K562 (cell line): ENCODE measurements around the gene GPX6.

Experiments used
- CBFA2T2 ChIP-seq: fragments of 450-650 bp; conservative IDR thresholded peaks from 2 replicates; pipeline ENCODE4 v1.6.1; 2017; ENCODE audit warnings: mild to moderate bottlenecking
- CTCF ChIP-seq, 3 experiments: IDR thresholded peaks in 2 of 3; conservative IDR thresholded peaks in 1 of 3; 2 replicates each; pipeline ENCODE4 v1.5.1; 2011 to 2012; ENCODE audit warnings: low read length in 3 of 3, mild to moderate bottlenecking in 3 of 3, control low read depth in 2 of 3, improper control_type of control experiment in 1 of 3, inconsistent platforms in 1 of 3, low read depth in 1 of 3, mixed read lengths in 1 of 3, moderate library complexity in 1 of 3; ENCODE audit not compliant: insufficient read depth in 2 of 3
- GATA2 ChIP-seq: sonication (generic); formaldehyde crosslinking; IDR thresholded peaks from 2 replicates; pipeline ENCODE4 v1.4.0; 2020; ENCODE audit warnings: mild to moderate bottlenecking, missing genetic modification reagents
- MBD1 ChIP-seq: fragments of 250-450 bp; sonication (Bioruptor Pico); IDR thresholded peaks from 2 replicates; pipeline ENCODE4 v1.8.0; 2022; ENCODE audit warnings: inconsistent platforms
- THRB ChIP-seq: fragments of 450-650 bp; formaldehyde crosslinking; conservative IDR thresholded peaks from 2 replicates; pipeline ENCODE4 v1.4.0; 2022; ENCODE audit warnings: mild to moderate bottlenecking, missing genetic modification characterization
- ZBTB40 ChIP-seq, 2 experiments: fragments of 450-650 bp in 1 of 2; sonication (generic) in 1 of 2; formaldehyde crosslinking in 1 of 2; IDR thresholded peaks; 2 replicates each; pipeline versions ENCODE4 v1.7.1 to v1.9.0; 2016 to 2022; ENCODE audit warnings: inconsistent platforms in 1 of 2, mild to moderate bottlenecking in 1 of 2, missing genetic modification reagents in 1 of 2
- ZFPM2 ChIP-seq: fragments of 250-450 bp; sonication (Bioruptor Pico); IDR thresholded peaks from 2 replicates; pipeline ENCODE4 v1.5.1; 2022; ENCODE audit warnings: mild to moderate bottlenecking
- ZNF347 ChIP-seq: fragments of 450-650 bp; formaldehyde crosslinking; IDR thresholded peaks from 2 replicates; pipeline ENCODE4 v1.4.0; 2020; ENCODE audit warnings: low read depth, mild to moderate bottlenecking, moderate library complexity
- ZNF561 ChIP-seq: fragments of 450-650 bp; formaldehyde crosslinking; conservative IDR thresholded peaks from 2 replicates; pipeline ENCODE4 v1.4.0; 2020; ENCODE audit warnings: mild to moderate bottlenecking, moderate library complexity

- TF ChIP-seq ZNF561 (CRISPR knock-in tag) (no peak), ZBTB40 (IDR thresholded peaks at IDR 0.05) (peak; percentile 48; the same call in 1 of the 2 replicates), ZBTB40 (CRISPR knock-in tag; IDR thresholded peaks at IDR 0.05) (no peak), CBFA2T2 (no peak), CTCF (IDR thresholded peaks at IDR 0.05 in 2 of 3, conservative IDR thresholded peaks at IDR 0.05 in 1 of 3; ENCODE audit: insufficient read depth in 2 of 3, low read depth in 1 of 3, low read length in 3 of 3) (no peak), MBD1 (CRISPR knock-in tag) (no peak), ZNF347 (CRISPR knock-in tag) (no peak), GATA2 (CRISPR knock-in tag) (no peak), ZFPM2 (CRISPR knock-in tag) (no peak), THRB (no peak)
Observed at GRCh38 chr6:28541996-28542395, 26.4 kb upstream of the GPX6 start.
